Neural progenitor cell (in vitro differentiated cells): ENCODE data around the gene E2F2. TPM values are rescaled to one million over a fixed set of nuclear protein-coding genes. Genes with fewer than 3 reads are reported as not detected.
A peak's percentile ranks its signal among the peaks of the same experiment; 100 is the strongest.

Experiments used
- DNase-seq: peaks from one replicate; pipeline ENCODE4 v3.0.0-alpha.2; 2016; ENCODE audit warnings: low spot score
- H2AFZ ChIP-seq: fragments of 200-600 bp; sonication (generic); replicated peaks from 2 replicates; pipeline ENCODE4 v1.6.1; 2016; ENCODE audit warnings: antibody characterized with exemption
- H3F3A ChIP-seq: fragments of 200-600 bp; sonication (generic); 2 replicates; pipeline ENCODE4 v1.6.1; 2016; ENCODE audit warnings: antibody characterized with exemption, low read depth
- H3K27ac ChIP-seq: fragments of 200-600 bp; sonication (generic); 2 replicates; pipeline ENCODE4 v1.5.1; 2016; ENCODE audit warnings: mild to moderate bottlenecking
- H3K27me3 ChIP-seq: fragments of 200-600 bp; sonication (generic); 2 replicates; pipeline ENCODE4 v1.6.1; 2016; ENCODE audit warnings: mild to moderate bottlenecking, moderate library complexity
- H3K36me3 ChIP-seq: fragments of 200-600 bp; sonication (generic); 2 replicates; pipeline ENCODE4 v1.5.1; 2016
- H3K4me1 ChIP-seq: fragments of 200-600 bp; sonication (generic); 2 replicates; pipeline ENCODE4 v1.6.1; 2016; ENCODE audit warnings: mixed run types
- H3K4me2 ChIP-seq: fragments of 200-600 bp; sonication (generic); 2 replicates; pipeline ENCODE4 v1.6.1; 2016
- H3K4me3 ChIP-seq: fragments of 200-600 bp; sonication (generic); 2 replicates; pipeline ENCODE4 v1.5.1; 2016
- H3K79me2 ChIP-seq: fragments of 200-600 bp; sonication (generic); 2 replicates; pipeline ENCODE4 v1.6.1; 2016; ENCODE audit warnings: low read depth
- H3K9ac ChIP-seq: fragments of 200-600 bp; sonication (generic); 2 replicates; pipeline ENCODE4 v1.6.1; 2016
- H3K9me3 ChIP-seq: fragments of 200-600 bp; sonication (generic); 2 replicates; pipeline ENCODE4 v1.5.1; 2016; ENCODE audit warnings: low read depth
- H4K20me1 ChIP-seq: fragments of 200-600 bp; sonication (generic); 2 replicates; pipeline ENCODE4 v1.6.1; 2016; ENCODE audit warnings: low read depth
- H3K27ac Mint-ChIP-seq: 3 replicates; pipeline ENCODE4 v1.8.0; 2021; ENCODE audit warnings: mixed read lengths
- H3K27me3 Mint-ChIP-seq: 2 replicates; pipeline ENCODE4 v1.8.0; 2022; ENCODE audit warnings: low read depth, mild to moderate bottlenecking, inconsistent platforms, moderate library complexity, mixed read lengths; ENCODE audit not compliant: insufficient read depth
- H3K36me3 Mint-ChIP-seq: 3 replicates; pipeline ENCODE4 v1.8.0; 2021; ENCODE audit warnings: mixed read lengths
- H3K4me1 Mint-ChIP-seq: 3 replicates; pipeline ENCODE4 v1.8.0; 2021; ENCODE audit warnings: mixed read lengths
- H3K4me3 Mint-ChIP-seq: 3 replicates; pipeline ENCODE4 v1.8.0; 2021; ENCODE audit warnings: mild to moderate bottlenecking, moderate library complexity, mixed read lengths
- H3K9me3 Mint-ChIP-seq: 3 replicates; pipeline ENCODE4 v1.8.0; 2020; ENCODE audit warnings: mixed read lengths
- CTCF ChIP-seq: fragments of 200-600 bp; sonication (generic); IDR thresholded peaks from 2 replicates; pipeline ENCODE4 v1.5.1; 2017; ENCODE audit warnings: antibody characterized with exemption, mild to moderate bottlenecking
- EZH2 ChIP-seq: fragments of 200-600 bp; sonication (generic); IDR thresholded peaks from 2 replicates; pipeline ENCODE4 v1.6.1; 2017; ENCODE audit warnings: antibody characterized with exemption, mild to moderate bottlenecking, moderate library complexity
- EZH2phosphoT487 ChIP-seq: fragments of 200-600 bp; sonication (generic); IDR thresholded peaks from 2 replicates; pipeline ENCODE4 v1.6.1; 2017; ENCODE audit warnings: antibody characterized with exemption
- total RNA-seq: library from RNA; depleted of rRNA; stranded (reverse); fragments of >200 nt; gene quantifications from 2 replicates; pipeline ENCODE4 v1.2.3, GENCODE V29; 2015; ENCODE audit warnings: low replicate concordance

E2F2 gene
- total RNA-seq, 1 donor from 2014 or later = 3.4 TPM

- Histone ChIP-seq H3K4me3 (peak overlapping the region; percentile 91), H3K9ac (peak overlapping the region; percentile 81), H3K27ac (peak overlapping the region; percentile 100), H3K4me1 (peaks cover 73% of the 10 kb centered on the region), H3K79me2 (peaks cover 52% of the 10 kb centered on the region), H3K9me3 (no peaks in the 10 kb centered on the region), H3K27me3 (no peaks in the 10 kb centered on the region), H3F3A (peaks cover 96% of the 10 kb centered on the region), H3K4me2 (peak overlapping the region; percentile 90), H2AFZ (no peak overlapping the region), H4K20me1 (peaks cover 41% of the 10 kb centered on the region), H3K36me3 (no peaks in the 10 kb centered on the region)
- H3K27me3 Mint-ChIP-seq = peaks cover 6% of the 10 kb centered on the region
- peaks cover 15% of the 10 kb centered on the region for H3K36me3 Mint-ChIP-seq
- DNase-seq = peak; percentile 58
- peaks cover 79% of the 10 kb centered on the region for H3K4me1 Mint-ChIP-seq
- H3K4me3 Mint-ChIP-seq = peak overlapping the region; percentile 91
- H3K9me3 Mint-ChIP-seq = no peaks in the 10 kb centered on the region
- H3K27ac Mint-ChIP-seq = peak overlapping the region; percentile 100
- TF ChIP-seq EZH2 (no peak), CTCF (no peak), EZH2phosphoT487 (no peak)
These were observed 29.1 kb upstream of the E2F2 start for GRCh38 chr1:23559985-23560741.

DNA sequence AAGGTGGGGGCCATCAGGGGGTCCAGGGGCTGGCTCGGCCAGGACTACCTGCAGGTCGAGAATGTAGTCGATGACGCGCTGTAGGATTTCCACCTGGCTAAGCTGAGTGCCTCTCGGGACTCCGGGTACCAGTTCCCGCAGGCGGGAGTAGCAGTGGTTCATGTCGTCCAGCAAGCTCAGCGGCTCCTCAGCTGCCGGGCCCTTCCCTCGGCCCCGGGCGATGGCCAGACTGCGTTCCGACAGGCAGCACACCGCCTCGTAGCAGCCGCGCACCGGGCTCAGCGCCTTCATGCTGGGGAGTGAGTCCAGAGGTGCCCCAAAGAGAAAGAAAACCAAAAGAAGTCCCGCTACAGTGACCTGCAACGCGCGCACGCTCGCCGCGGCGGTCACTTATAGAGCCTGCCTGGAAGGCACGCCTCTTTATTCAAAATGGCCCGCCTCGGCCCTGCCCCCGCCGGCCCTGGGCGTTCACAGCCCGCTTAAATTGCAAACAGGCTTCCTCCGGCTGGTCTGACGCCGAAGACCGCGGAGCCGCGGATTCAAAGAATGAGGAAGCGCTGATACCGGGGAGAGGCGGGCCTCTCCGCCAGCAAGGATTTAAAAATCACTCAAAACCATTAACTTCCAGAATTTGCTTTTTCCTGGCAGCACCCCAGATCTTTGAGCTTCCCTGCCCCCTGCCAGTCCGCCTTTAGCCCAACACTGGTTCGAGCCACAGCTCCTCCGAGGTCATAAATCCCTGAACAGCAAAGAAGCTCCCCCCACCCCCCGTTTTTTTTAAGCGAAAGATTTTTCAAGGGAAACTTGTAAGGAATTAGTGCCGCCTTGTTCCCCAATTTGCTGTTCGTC, 28.3 kb upstream of the E2F2 start, which contains the start of gene ID3:
Gene ID3, minus strand, starts transcription at position 366 of the 849 bp plus-strand sequence. Its CDS starts 75 bp downstream, at position 291.
- Mint-ChIP-seq H3K9me3 (no peaks in the 10 kb centered on the region), H3K27ac (peak within 1 kb of the TSS; percentile 100), H3K36me3 (peaks cover 15% of the 10 kb centered on the region), H3K27me3 (peaks cover 7% of the 10 kb centered on the region), H3K4me1 (peaks cover 75% of the 10 kb centered on the region), H3K4me3 (peak within 1 kb of the TSS; percentile 91)
- peak; percentile 97 for DNase-seq
- Histone ChIP-seq H3K27ac (peak within 1 kb of the TSS; percentile 100), H3K27me3 (peaks cover under 1% of the 10 kb centered on the region), H3F3A (peaks cover 93% of the 10 kb centered on the region), H3K4me3 (peak within 1 kb of the TSS; percentile 91), H3K4me1 (peaks cover 69% of the 10 kb centered on the region), H3K79me2 (peaks cover 52% of the 10 kb centered on the region), H3K4me2 (peak within 1 kb of the TSS; percentile 90), H3K36me3 (no peaks in the 10 kb centered on the region), H3K9me3 (no peaks in the 10 kb centered on the region), H2AFZ (no peak within 1 kb of the TSS), H3K9ac (peak within 1 kb of the TSS; percentile 81), H4K20me1 (peaks cover 44% of the 10 kb centered on the region)
- TF ChIP-seq EZH2phosphoT487 (no peak), CTCF (no peak), EZH2 (no peak)

GRCh38 chr1:23558872-23559135, 27.8 kb upstream of the E2F2 start:
- H3K4me3 ChIP-seq = peak overlapping the region; percentile 91
- peak overlapping the region; percentile 91 for H3K4me3 Mint-ChIP-seq
- H3K9ac ChIP-seq = peak overlapping the region; percentile 73
- peak overlapping the region; percentile 100 for H3K27ac ChIP-seq
- H3K36me3 ChIP-seq = no peaks in the 10 kb centered on the region
- H3K4me1 ChIP-seq = peaks cover 68% of the 10 kb centered on the region
- H3K36me3 Mint-ChIP-seq = peaks cover 15% of the 10 kb centered on the region
- H3K4me2 ChIP-seq = peak overlapping the region; percentile 90
- no peaks in the 10 kb centered on the region for H3K9me3 ChIP-seq
- H3K27me3 Mint-ChIP-seq = peaks cover 8% of the 10 kb centered on the region
- peaks cover 93% of the 10 kb centered on the region for H3F3A ChIP-seq
- TF ChIP-seq EZH2phosphoT487 = no peak
- TF ChIP-seq CTCF = no peak
- no peak for TF ChIP-seq EZH2
- peaks cover 75% of the 10 kb centered on the region for H3K4me1 Mint-ChIP-seq
- DNase-seq = no peak
- H3K27ac Mint-ChIP-seq = peak overlapping the region; percentile 67
- H3K27me3 ChIP-seq = peaks cover 6% of the 10 kb centered on the region
- peaks cover 44% of the 10 kb centered on the region for H4K20me1 ChIP-seq
- H3K79me2 ChIP-seq = peaks cover 52% of the 10 kb centered on the region
- H2AFZ ChIP-seq = no peak overlapping the region
- no peaks in the 10 kb centered on the region for H3K9me3 Mint-ChIP-seq
